Keratinocyte (primary cell): Measurements from ENCODE around the gene B4GALNT4. TPM values are rescaled to one million over a fixed set of nuclear protein-coding genes. Genes with fewer than 3 reads are reported as not detected.

Experiments used
- DNase-seq: peaks from one replicate; pipeline ENCODE4 v3.0.0-alpha.2; 2011; ENCODE audit warnings: low read depth, missing footprints, low spot score
- FAIRE-seq: peaks from 2 replicates; lab custom pipeline; 2011; peaks lifted over from hg19 to GRCh38; lab: Jason Lieb, UNC
- H2AFZ ChIP-seq: 2 replicates; pipeline ENCODE4 v1.6.0; 2012; ENCODE audit warnings: low read length, control low read depth, inconsistent platforms; ENCODE audit not compliant: control insufficient read depth
- H3K27ac ChIP-seq: 2 replicates; pipeline ENCODE4 v1.5.1; 2011; ENCODE audit warnings: low read length; ENCODE audit not compliant: control insufficient read depth, insufficient read depth
- H3K27me3 ChIP-seq: 3 replicates; pipeline ENCODE4 v1.6.0; 2011; ENCODE audit warnings: low read length; ENCODE audit not compliant: control insufficient read depth, insufficient read depth; ENCODE audit errors: extremely low read depth
- H3K36me3 ChIP-seq, 2 experiments: 2 replicates in 1 of 2; 3 replicates in 1 of 2; pipeline ENCODE4 v1.5.1; 2011; ENCODE audit warnings: low read length in 2 of 2, mild to moderate bottlenecking in 1 of 2; ENCODE audit not compliant: control insufficient read depth in 2 of 2, insufficient read depth in 2 of 2; ENCODE audit errors: extremely low read depth in 1 of 2
- H3K4me1 ChIP-seq: 3 replicates; pipeline ENCODE4 v1.5.1; 2011; ENCODE audit warnings: low read length; ENCODE audit not compliant: control insufficient read depth, insufficient read depth; ENCODE audit errors: extremely low read depth
- H3K4me2 ChIP-seq: 3 replicates; pipeline ENCODE4 v1.6.0; 2011; ENCODE audit warnings: low read depth, low read length; ENCODE audit not compliant: control insufficient read depth, insufficient read depth; ENCODE audit errors: extremely low read depth
- H3K4me3 ChIP-seq, 3 experiments: fragments of 200-600 bp in 1 of 3; sonication (generic) in 1 of 3; 2 replicates in 2 of 3; 3 replicates in 1 of 3; pipeline ENCODE4 v1.5.1; 2011 to 2016; ENCODE audit warnings: low read length in 3 of 3, mild to moderate bottlenecking in 3 of 3, control low read depth in 2 of 3, inconsistent platforms in 1 of 3, low read depth in 1 of 3, mixed read lengths in 1 of 3, mixed run types in 1 of 3, moderate library complexity in 1 of 3; ENCODE audit not compliant: control insufficient read depth in 2 of 3, insufficient read depth in 2 of 3; ENCODE audit errors: extremely low read depth in 1 of 3
- H3K79me2 ChIP-seq: 2 replicates; pipeline ENCODE4 v1.6.0; 2012; ENCODE audit warnings: low read length; ENCODE audit not compliant: control insufficient read depth, insufficient read depth
- H3K9ac ChIP-seq: 3 replicates; pipeline ENCODE4 v1.6.0; 2011; ENCODE audit warnings: low read length; ENCODE audit not compliant: control insufficient read depth, insufficient read depth; ENCODE audit errors: extremely low read depth
- H3K9me1 ChIP-seq: 3 replicates; pipeline ENCODE4 v1.6.0; 2011; ENCODE audit warnings: low read length; ENCODE audit not compliant: control insufficient read depth, insufficient read depth; ENCODE audit errors: extremely low read depth
- H3K9me3 ChIP-seq: 2 replicates; pipeline ENCODE4 v1.5.1; 2012; ENCODE audit warnings: low read depth, low read length; ENCODE audit not compliant: control insufficient read depth
- H4K20me1 ChIP-seq: 3 replicates; pipeline ENCODE4 v1.6.0; 2011; ENCODE audit warnings: low read length; ENCODE audit not compliant: control insufficient read depth, insufficient read depth; ENCODE audit errors: extremely low read depth
- CTCF ChIP-seq, 3 experiments: IDR thresholded peaks in 1 of 3; conservative IDR thresholded peaks in 1 of 3; optimal IDR thresholded peaks in 1 of 3; 2 replicates in 2 of 3; 3 replicates in 1 of 3; pipeline versions ENCODE3 to v1.5.1; 2011; ENCODE audit warnings: low read length in 3 of 3, mild to moderate bottlenecking in 3 of 3, moderate library complexity in 2 of 3, control low read depth in 1 of 3, inconsistent platforms in 1 of 3; ENCODE audit not compliant: insufficient read depth in 2 of 3; ENCODE audit errors: extremely low read depth in 1 of 3
- EZH2 ChIP-seq: IDR thresholded peaks from one replicate; pipeline ENCODE4 v1.6.1; 2012; ENCODE audit warnings: inconsistent platforms, mild to moderate bottlenecking, low read length, moderate library complexity
- dilution Hi-C: fragments of 300-500 bp; cut with MboI; formaldehyde crosslinking; loops from one replicate; pipeline ENCODE4 v1.7.0; 2020; ENCODE audit warnings: low sequenced_read_pairs; ENCODE audit not compliant: extremely low pct_ligation_motif_present
- polyA plus RNA-seq, 5 experiments: library from polyadenylated mRNA; depleted of rRNA in 3 of 5; stranded (reverse) in 3 of 5; stranded (forward) in 1 of 5; unstranded in 1 of 5; fragments of >200 nt; gene quantifications; 1 replicate in 1 of 5; 2 replicates in 3 of 5; 3 replicates in 1 of 5; pipeline versions ENCODE4 v1.2.1 to v1.2.3, GENCODE V29; 2011 to 2012; ENCODE audit warnings: missing spikeins in 2 of 5, low read depth in 1 of 5, low replicate concordance in 1 of 5

B4GALNT4 gene
- polyA plus RNA-seq, 1 donor (not counting 4 experiments of a cell fraction or from before 2014, with no cell fraction given): 7.3 TPM

DNA sequence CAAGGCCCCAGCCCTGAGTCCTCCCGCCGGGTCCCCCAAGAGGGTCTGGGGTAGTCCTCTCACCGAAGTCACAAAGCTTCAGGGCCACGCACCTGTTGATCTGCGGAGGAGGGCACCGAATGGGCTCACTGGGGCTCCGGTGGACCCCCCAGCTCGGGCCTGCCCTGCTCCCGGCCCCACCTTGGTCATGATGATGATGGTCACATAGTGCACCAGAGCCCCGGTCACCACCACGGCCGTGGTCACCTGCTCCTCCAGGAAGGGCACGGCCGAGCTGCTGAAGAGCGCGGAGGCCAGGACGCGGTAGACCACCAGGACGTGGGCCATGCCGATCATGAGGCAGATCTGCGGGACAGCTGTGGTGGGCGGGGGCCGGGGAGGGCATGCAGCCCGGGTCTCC, 59.0 kb downstream of the B4GALNT4 start:
- Histone ChIP-seq H3K36me3 (peaks cover 0 to 13% of the 10 kb centered on the region in 2 experiments), H3K79me2 (no peaks in the 10 kb centered on the region), H3K4me2 (no peak overlapping the region), H3K4me3 (no peak overlapping the region), H4K20me1 (no peaks in the 10 kb centered on the region), H3K9ac (no peak overlapping the region), H2AFZ (no peak overlapping the region), H3K9me1 (no peaks in the 10 kb centered on the region), H3K27ac (no peak overlapping the region), H3K9me3 (no peaks in the 10 kb centered on the region), H3K27me3 (no peaks in the 10 kb centered on the region), H3K4me1 (no peaks in the 10 kb centered on the region)
- DNase-seq (no peak), FAIRE-seq (no peak)
- TF ChIP-seq CTCF (optimal IDR thresholded peaks at IDR 0.05 in 1 of 3, IDR thresholded peaks at IDR 0.05 in 1 of 3, conservative IDR thresholded peaks at IDR 0.05 in 1 of 3; ENCODE audit: extremely low read depth in 1 of 3, insufficient read depth in 2 of 3, low read length in 3 of 3): no peak
- no peak for TF ChIP-seq EZH2
- dilution Hi-C loops: no loop called here

DNA sequence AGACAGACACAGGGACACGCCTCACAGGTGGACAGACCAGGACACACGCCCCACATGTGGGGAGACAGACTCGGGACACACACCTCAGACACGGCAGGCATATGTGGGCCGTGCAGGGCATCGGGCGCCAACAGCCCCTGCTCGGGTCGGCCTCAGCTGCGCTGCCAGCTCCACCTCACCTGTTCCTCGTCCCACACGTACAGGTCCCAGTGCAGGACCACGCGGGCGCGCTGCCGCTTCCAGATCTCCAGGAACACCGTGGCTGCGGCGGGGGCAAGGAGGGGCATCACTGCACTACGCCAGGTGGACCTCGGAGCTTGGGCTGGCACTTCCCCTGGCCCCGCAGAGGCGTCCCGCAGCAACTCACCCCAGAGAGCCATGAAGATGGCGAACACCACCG, 60.1 kb downstream of the B4GALNT4 start:
- dilution Hi-C loops: no loop called here
- TF ChIP-seq EZH2 (no peak), CTCF (optimal IDR thresholded peaks at IDR 0.05 in 1 of 3, IDR thresholded peaks at IDR 0.05 in 1 of 3, conservative IDR thresholded peaks at IDR 0.05 in 1 of 3; ENCODE audit: extremely low read depth in 1 of 3, insufficient read depth in 2 of 3, low read length in 3 of 3) (no peak)

More for the DNA sequence above, 60.1 kb downstream of the B4GALNT4 start:
- Histone ChIP-seq H3K27ac (no peak overlapping the region), H2AFZ (no peak overlapping the region), H3K9me3 (no peaks in the 10 kb centered on the region), H3K27me3 (no peaks in the 10 kb centered on the region), H3K79me2 (no peaks in the 10 kb centered on the region), H3K36me3 (peaks cover 0 to 12% of the 10 kb centered on the region in 2 experiments), H3K9me1 (no peaks in the 10 kb centered on the region), H3K9ac (no peak overlapping the region), H3K4me2 (no peak overlapping the region), H4K20me1 (no peaks in the 10 kb centered on the region), H3K4me3 (no peak overlapping the region), H3K4me1 (no peaks in the 10 kb centered on the region)
- no peak for DNase-seq
- no peak for FAIRE-seq
